Measurements from ENCODE around the gene TSPAN9. TPM values are rescaled to one million over a fixed set of nuclear protein-coding genes. Genes with fewer than 3 reads are reported as not detected.

The TSPAN9 gene
- total RNA-seq, 1 donor from 2014 or later, result 49.4 TPM

DNA sequence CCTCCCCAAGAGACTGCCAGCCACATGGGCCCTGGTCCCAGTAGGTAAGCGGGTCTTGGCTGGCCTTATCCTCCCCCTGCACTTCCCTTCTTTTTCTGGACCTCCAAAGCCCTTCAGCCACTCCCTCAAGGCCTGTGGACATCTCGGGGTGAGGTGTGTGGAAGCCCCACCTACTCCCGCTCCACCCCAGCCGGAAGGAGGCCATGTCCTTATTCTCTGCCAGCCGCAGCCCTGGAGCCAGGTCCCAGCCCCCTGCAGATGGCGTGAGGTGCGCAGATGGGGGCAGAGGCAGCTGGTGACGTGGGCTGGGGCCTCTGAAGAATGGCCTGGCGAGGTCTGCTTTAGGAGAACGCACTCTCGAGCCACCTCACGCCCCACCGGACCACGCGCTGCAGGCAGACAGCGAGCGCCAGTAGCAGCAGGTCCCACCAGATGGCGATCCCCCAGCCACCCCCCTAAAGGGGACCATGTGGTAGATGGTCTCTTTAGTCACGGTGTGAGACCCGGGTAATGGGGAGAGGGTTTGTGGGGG, 167.1 kb downstream of the TSPAN9 start:
- peaks cover 8% of the 10 kb centered on the region for H3K36me3 Mint-ChIP-seq
- no peaks in the 10 kb centered on the region for H3K9me3 Mint-ChIP-seq
- no peak overlapping the region for H3K27ac Mint-ChIP-seq
- no peak for DNase-seq (ENCODE audit: low spot score in 2 of 2, unreplicated experiment in 2 of 2)
- TF ChIP-seq, protein P1, sequence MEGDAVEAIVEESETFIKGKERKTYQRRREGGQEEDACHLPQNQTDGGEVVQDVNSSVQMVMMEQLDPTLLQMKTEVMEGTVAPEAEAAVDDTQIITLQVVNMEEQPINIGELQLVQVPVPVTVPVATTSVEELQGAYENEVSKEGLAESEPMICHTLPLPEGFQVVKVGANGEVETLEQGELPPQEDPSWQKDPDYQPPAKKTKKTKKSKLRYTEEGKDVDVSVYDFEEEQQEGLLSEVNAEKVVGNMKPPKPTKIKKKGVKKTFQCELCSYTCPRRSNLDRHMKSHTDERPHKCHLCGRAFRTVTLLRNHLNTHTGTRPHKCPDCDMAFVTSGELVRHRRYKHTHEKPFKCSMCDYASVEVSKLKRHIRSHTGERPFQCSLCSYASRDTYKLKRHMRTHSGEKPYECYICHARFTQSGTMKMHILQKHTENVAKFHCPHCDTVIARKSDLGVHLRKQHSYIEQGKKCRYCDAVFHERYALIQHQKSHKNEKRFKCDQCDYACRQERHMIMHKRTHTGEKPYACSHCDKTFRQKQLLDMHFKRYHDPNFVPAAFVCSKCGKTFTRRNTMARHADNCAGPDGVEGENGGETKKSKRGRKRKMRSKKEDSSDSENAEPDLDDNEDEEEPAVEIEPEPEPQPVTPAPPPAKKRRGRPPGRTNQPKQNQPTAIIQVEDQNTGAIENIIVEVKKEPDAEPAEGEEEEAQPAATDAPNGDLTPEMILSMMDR (IDR thresholded peaks at IDR 0.05; ENCODE audit: unreplicated experiment), result no peak
- H3K27me3 Mint-ChIP-seq (ENCODE audit: low read depth), result no peaks in the 10 kb centered on the region
- H3K4me1 Mint-ChIP-seq, result peaks cover 7% of the 10 kb centered on the region
- H3K4me3 Mint-ChIP-seq, result no peak overlapping the region

DNA sequence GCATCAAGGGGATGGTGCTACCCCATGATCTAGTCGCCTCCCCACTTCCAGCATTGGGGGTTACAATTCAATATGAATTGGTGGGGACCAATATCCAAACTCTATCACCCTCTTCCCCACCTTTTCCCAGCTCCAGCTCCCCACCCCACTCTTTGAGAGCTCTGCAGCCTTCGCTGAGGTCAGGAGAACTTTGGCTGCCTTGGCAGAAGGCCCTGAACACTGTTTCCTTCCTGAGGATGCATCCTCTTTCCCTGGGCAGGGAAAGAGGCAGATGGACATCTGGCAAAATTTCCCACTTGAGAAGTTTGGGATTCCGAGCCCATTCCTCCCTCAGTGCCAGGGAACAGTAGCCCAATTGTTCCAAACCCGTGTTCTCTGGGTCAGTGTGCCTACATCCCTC, 169.1 kb downstream of the TSPAN9 start:
- H3K27ac Mint-ChIP-seq, result no peak overlapping the region
- H3K4me1 Mint-ChIP-seq, result peaks cover 7% of the 10 kb centered on the region
- DNase-seq (ENCODE audit: low spot score in 2 of 2, unreplicated experiment in 2 of 2), result no peak
- peaks cover 8% of the 10 kb centered on the region for H3K36me3 Mint-ChIP-seq
- no peaks in the 10 kb centered on the region for H3K27me3 Mint-ChIP-seq (ENCODE audit: low read depth)
- H3K4me3 Mint-ChIP-seq, result no peak overlapping the region
- TF ChIP-seq, protein P1 (IDR thresholded peaks at IDR 0.05; ENCODE audit: unreplicated experiment), result no peak
- H3K9me3 Mint-ChIP-seq, result no peaks in the 10 kb centered on the region

DNA sequence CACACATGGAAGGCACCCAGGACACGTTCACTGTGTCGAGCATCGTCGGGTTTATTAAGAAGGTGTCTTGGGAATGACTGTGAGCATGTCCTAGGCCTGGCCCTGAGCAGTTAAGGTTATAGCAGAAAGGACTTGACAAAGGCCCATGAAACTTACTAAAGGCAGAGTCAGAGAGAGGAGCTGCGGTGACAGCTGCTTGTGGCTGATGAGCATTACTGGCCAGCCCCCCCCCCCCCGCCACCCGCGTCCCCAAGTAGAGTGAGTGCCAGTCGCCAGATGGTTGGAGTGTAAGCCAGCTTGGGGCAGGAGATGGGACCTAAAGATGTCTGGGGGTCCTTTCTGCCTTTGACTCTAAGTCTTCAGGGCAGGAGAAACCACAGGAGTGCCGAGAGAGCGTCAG, 169.9 kb downstream of the TSPAN9 start:
- peaks cover 8% of the 10 kb centered on the region for H3K36me3 Mint-ChIP-seq
- TF ChIP-seq, protein P1 (IDR thresholded peaks at IDR 0.05; ENCODE audit: unreplicated experiment), result no peak
- H3K4me3 Mint-ChIP-seq, result no peak overlapping the region
- no peak overlapping the region for H3K27ac Mint-ChIP-seq
- H3K27me3 Mint-ChIP-seq (ENCODE audit: low read depth), result no peaks in the 10 kb centered on the region
- no peak for DNase-seq (ENCODE audit: low spot score in 2 of 2, unreplicated experiment in 2 of 2)
- no peaks in the 10 kb centered on the region for H3K9me3 Mint-ChIP-seq
- H3K4me1 Mint-ChIP-seq, result peaks cover 10% of the 10 kb centered on the region

DNA sequence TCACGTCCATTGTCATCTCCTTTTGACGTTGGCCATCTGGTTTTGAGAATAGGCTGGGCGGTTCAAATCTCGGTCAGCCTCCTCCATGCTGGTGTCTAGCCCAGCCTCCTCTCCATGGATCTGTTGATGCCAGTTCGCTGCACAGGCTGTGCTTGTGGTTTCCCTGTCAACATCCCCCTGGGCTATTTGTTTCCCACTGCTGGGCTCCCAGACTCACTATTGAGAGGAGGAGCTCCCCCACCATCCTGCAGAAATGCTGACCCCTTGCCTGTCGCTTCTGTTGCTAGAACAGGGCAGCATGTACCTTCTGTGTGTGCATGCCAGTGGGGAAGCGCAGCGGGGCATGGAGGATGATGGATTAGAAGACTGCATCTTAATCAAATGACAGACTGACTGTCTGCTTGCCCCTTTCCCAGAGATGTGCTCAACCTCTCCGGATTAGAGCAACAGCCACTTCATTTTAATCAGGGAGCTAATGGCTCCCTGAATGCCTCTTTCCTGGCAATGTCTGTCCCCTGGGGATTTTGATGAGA, 170.5 kb downstream of the TSPAN9 start:
- peaks cover 11% of the 10 kb centered on the region for H3K4me1 Mint-ChIP-seq
- H3K27ac Mint-ChIP-seq, result no peak overlapping the region
- no peak overlapping the region for H3K4me3 Mint-ChIP-seq
- no peak for DNase-seq (ENCODE audit: low spot score in 2 of 2, unreplicated experiment in 2 of 2)
- H3K36me3 Mint-ChIP-seq, result peaks cover 8% of the 10 kb centered on the region
- no peaks in the 10 kb centered on the region for H3K9me3 Mint-ChIP-seq
- TF ChIP-seq, protein P1 (IDR thresholded peaks at IDR 0.05; ENCODE audit: unreplicated experiment), result no peak
- H3K27me3 Mint-ChIP-seq (ENCODE audit: low read depth), result no peaks in the 10 kb centered on the region

DNA sequence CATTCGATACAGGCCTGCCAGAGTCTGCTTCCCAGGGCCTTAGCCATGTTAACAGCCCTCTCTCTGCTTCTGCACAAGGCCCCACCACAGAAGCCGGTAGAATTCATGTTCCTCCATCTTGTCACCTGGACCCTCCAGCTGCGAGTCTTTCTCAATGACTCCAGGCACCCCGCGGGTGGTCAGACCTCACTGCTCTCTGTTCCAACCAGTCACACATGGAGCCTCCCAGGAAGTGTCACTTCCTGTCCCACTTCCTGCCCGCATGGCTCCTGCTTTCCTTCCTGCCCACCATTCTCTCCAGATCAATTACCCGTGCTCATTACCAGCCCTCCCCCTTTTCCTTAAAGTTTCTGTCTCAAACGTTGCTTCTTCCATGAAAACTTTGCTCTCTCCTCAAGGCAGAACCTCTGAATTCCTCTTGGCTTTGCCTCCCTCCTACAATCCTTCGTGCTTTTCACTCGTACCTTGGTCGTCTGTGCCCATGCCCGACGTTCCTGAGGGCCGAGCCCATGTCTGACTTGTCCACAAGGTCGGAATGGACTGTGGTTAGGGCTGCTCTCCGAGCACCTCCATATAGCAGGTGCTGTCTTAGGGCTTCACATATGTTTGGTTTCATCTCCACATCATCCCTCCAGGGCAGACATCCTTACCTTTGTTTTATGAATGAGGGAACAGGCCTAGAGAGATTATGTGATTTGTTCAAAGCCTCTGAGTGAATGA, 172.1 kb downstream of the TSPAN9 start:
- H3K4me3 Mint-ChIP-seq, result no peak overlapping the region
- H3K4me1 Mint-ChIP-seq, result peaks cover 11% of the 10 kb centered on the region
- DNase-seq (ENCODE audit: low spot score in 2 of 2, unreplicated experiment in 2 of 2), result no peak
- TF ChIP-seq, protein P1 (IDR thresholded peaks at IDR 0.05; ENCODE audit: unreplicated experiment), result no peak
- no peaks in the 10 kb centered on the region for H3K27me3 Mint-ChIP-seq (ENCODE audit: low read depth)
- H3K36me3 Mint-ChIP-seq, result peaks cover 8% of the 10 kb centered on the region
- no peak overlapping the region for H3K27ac Mint-ChIP-seq
- no peaks in the 10 kb centered on the region for H3K9me3 Mint-ChIP-seq

Measured in mesothelial cell of epicardium (in vitro differentiated cells).